Measurements from ENCODE around the gene STRAP. TPM values are rescaled to one million over a fixed set of nuclear protein-coding genes. Genes with fewer than 3 reads are reported as not detected.

The STRAP gene
- total RNA-seq, 1 donor from 2014 or later = 68.3 TPM

DNA sequence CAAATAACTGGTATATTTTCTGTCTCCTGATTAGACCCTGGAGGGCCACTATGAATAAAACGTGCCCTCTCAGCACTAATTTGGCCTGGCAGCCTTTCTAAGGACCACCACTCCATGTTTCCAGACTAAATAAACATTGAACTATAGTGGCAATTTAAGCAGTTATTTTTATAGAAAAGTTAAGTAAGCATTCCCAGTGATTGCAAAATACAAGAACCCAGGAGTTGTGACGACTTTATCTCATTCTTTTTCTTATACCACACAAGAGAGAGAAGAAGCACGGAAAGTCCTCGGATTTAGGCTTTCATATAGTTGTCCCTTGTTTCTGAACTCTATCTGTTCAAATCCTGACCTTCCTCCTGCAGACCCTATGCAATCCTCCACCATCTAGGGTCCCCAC, 23.1 kb upstream of the STRAP start:
- Histone ChIP-seq H3K27me3 (no peaks in the 10 kb centered on the region), H3K27ac (no peak overlapping the region), H3K4me3 (no peak overlapping the region), H3K4me1 (no peaks in the 10 kb centered on the region), H3K36me3 (no peaks in the 10 kb centered on the region), H3K9me3 (no peaks in the 10 kb centered on the region)
- ATAC-seq = no peak
- intact Hi-C loops (cut with DNase I) = loop anchor here (5.0 to 10.0 kb wide), 2 partner anchors 267 to 584 kb away; no protein-coding TSS in a partner anchor
- DNase-seq = no peak
- TF ChIP-seq, protein P1, sequence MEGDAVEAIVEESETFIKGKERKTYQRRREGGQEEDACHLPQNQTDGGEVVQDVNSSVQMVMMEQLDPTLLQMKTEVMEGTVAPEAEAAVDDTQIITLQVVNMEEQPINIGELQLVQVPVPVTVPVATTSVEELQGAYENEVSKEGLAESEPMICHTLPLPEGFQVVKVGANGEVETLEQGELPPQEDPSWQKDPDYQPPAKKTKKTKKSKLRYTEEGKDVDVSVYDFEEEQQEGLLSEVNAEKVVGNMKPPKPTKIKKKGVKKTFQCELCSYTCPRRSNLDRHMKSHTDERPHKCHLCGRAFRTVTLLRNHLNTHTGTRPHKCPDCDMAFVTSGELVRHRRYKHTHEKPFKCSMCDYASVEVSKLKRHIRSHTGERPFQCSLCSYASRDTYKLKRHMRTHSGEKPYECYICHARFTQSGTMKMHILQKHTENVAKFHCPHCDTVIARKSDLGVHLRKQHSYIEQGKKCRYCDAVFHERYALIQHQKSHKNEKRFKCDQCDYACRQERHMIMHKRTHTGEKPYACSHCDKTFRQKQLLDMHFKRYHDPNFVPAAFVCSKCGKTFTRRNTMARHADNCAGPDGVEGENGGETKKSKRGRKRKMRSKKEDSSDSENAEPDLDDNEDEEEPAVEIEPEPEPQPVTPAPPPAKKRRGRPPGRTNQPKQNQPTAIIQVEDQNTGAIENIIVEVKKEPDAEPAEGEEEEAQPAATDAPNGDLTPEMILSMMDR (IDR thresholded peaks at IDR 0.05) = no peak

DNA sequence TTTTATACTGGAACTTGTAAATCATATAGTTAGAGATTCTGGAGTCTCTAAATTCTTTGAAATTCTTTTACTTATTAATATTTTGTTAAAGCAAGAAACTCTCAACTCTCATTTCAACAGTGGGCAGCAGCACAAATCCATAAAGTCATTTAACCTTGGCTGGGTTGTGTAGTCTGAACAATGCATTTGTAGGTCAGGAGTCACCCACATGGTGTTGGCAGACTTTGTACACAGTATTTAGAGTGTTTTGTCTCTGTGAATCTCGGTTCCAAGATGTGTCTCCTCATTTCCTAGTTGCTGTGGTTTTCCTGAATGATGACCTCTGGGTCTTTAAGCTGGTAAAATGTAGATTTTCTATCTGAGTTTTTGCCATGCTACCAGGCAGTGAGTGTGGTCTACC, 20.8 kb upstream of the STRAP start:
- Histone ChIP-seq H3K4me1 (no peaks in the 10 kb centered on the region), H3K27ac (no peak overlapping the region), H3K36me3 (no peaks in the 10 kb centered on the region), H3K27me3 (no peaks in the 10 kb centered on the region), H3K4me3 (no peak overlapping the region), H3K9me3 (no peaks in the 10 kb centered on the region)
- intact Hi-C loops (cut with DNase I) = no loop called here
- TF ChIP-seq, protein P1 (IDR thresholded peaks at IDR 0.05) = no peak
- no peak for ATAC-seq
- DNase-seq = no peak

DNA sequence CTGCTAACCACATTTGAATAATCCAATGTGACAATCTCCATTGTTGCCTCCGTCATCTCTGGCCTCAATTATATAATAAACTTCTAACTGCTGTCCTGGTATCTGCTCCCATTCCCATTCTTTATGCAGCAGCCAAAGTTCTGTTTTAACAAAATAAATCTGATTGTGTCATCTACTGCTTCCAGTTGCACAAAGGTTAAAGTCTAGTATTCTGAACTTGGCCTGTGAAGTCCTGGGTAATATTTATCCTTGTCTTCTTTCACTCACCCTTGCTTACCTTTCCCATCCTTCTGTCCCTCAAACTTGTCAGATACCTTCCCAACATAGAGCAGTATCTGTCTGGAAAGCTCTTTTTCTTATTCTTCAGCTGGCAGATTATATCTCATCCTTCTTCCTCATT, 19.3 kb upstream of the STRAP start:
- no peak for ATAC-seq
- no peaks in the 10 kb centered on the region for H3K27me3 ChIP-seq
- no peaks in the 10 kb centered on the region for H3K9me3 ChIP-seq
- H3K4me3 ChIP-seq = no peak overlapping the region
- TF ChIP-seq, protein P1 (IDR thresholded peaks at IDR 0.05) = no peak
- no peaks in the 10 kb centered on the region for H3K4me1 ChIP-seq
- H3K36me3 ChIP-seq = no peaks in the 10 kb centered on the region
- H3K27ac ChIP-seq = no peak overlapping the region
- intact Hi-C loops (cut with DNase I) = no loop called here
- no peak for DNase-seq

DNA sequence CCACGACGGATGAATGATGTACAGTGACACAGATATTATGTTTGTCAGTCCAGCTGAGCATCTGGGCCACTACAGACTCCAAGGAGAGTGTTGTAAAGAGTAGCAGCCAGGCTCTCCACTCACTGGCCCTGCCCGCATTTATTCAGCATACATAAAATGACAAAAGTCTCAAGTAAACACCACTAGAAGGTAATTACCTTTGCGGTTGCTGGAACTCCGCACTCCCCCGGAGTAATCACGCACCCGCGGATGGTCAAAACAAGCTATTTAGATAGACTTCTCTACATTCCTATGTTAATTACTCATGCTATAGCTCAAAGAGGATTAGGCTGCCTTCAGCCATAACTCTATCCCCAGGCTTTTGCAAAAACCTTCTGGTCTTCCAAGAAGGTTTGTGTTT, 18.8 kb upstream of the STRAP start:
- intact Hi-C loops (cut with DNase I) = no loop called here
- no peak overlapping the region for H3K27ac ChIP-seq
- ATAC-seq = no peak
- no peak for DNase-seq
- no peaks in the 10 kb centered on the region for H3K9me3 ChIP-seq
- TF ChIP-seq, protein P1 (IDR thresholded peaks at IDR 0.05) = no peak
- H3K27me3 ChIP-seq = no peaks in the 10 kb centered on the region
- no peaks in the 10 kb centered on the region for H3K4me1 ChIP-seq
- H3K36me3 ChIP-seq = no peaks in the 10 kb centered on the region
- H3K4me3 ChIP-seq = no peak overlapping the region

DNA sequence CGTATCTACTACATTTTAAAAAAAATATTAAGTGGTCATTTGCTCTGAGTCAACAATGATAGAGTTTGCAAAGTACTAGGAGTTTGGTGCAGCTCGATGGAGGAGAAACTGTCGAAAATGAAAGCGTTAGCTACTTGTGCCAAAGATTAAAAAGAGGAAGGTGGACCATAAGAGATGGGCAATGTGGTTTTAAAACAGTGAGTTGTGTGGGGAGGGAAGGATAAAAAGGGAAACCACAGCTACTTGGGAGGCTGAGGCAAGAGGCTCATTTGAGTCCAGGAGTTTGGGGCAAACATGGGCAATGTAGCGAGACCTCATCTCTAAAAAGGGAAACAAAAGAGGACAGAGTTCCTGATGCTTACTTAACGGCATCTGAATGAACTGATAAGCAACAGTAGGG, 18.2 kb upstream of the STRAP start:
- TF ChIP-seq, protein P1 (IDR thresholded peaks at IDR 0.05) = no peak
- no peaks in the 10 kb centered on the region for H3K9me3 ChIP-seq
- H3K4me3 ChIP-seq = no peak overlapping the region
- DNase-seq (no peak), ATAC-seq (peak; percentile 82)
- H3K36me3 ChIP-seq = no peaks in the 10 kb centered on the region
- intact Hi-C loops (cut with DNase I) = no loop called here
- no peak overlapping the region for H3K27ac ChIP-seq
- no peaks in the 10 kb centered on the region for H3K27me3 ChIP-seq
- H3K4me1 ChIP-seq = no peaks in the 10 kb centered on the region

DNA sequence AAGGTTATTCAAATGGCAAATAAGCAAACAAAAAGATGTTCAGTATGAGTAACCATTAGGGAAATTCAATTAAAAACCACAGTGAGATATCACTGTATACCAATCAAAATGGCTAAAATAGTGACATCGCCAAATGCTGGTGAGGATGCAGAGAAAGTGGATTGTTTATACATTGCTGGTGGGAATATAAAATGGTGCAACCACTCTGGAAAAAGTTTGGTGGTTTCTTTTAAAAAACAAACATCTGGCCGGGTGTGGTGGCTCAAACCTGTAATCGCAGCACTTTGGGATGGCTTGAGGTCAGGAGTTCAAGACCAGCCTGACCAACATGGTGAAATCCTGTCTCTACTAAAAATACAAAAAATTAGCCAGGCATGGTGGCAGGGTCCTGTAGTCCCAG, 14.0 kb upstream of the STRAP start:
- H3K36me3 ChIP-seq = no peaks in the 10 kb centered on the region
- H3K4me3 ChIP-seq = no peak overlapping the region
- no peaks in the 10 kb centered on the region for H3K4me1 ChIP-seq
- intact Hi-C loops (cut with DNase I) = no loop called here
- ATAC-seq (no peak), DNase-seq (no peak)
- no peaks in the 10 kb centered on the region for H3K27me3 ChIP-seq
- no peak overlapping the region for H3K27ac ChIP-seq
- TF ChIP-seq, protein P1 (IDR thresholded peaks at IDR 0.05) = no peak
- H3K9me3 ChIP-seq = no peaks in the 10 kb centered on the region
